Liver (tissue), 9 donors: ENCODE data around the gene OR52I1. TPM values are rescaled to one million over a fixed set of nuclear protein-coding genes. Genes with fewer than 3 reads are reported as not detected.

Experiments
- DNase-seq: peaks from one replicate; pipeline ENCODE4 v3.0.0-alpha.2; 2017; ENCODE audit warnings: low spot score
- H3K27ac ChIP-seq, 2 donors: one replicate each; pipeline ENCODE4 v1.7.0; 2013; ENCODE audit warnings: inconsistent platforms in 2 of 2, low read length in 2 of 2, control low read depth in 1 of 2, low read depth in 1 of 2, mild to moderate bottlenecking in 1 of 2
- H3K27me3 ChIP-seq, 4 donors: one replicate each; pipeline versions ENCODE4 v1.6.1 to v1.7.0; 2013; ENCODE audit warnings: low read length in 3 of 4, inconsistent platforms in 1 of 4, mild to moderate bottlenecking in 1 of 4, moderate library complexity in 1 of 4; ENCODE audit not compliant: control insufficient read depth in 4 of 4, insufficient read depth in 4 of 4
- H3K36me3 ChIP-seq, 4 donors: one replicate each; pipeline versions ENCODE4 v1.6.1 to v1.7.0; 2013; ENCODE audit warnings: low read length in 3 of 4, mild to moderate bottlenecking in 3 of 4, low read depth in 1 of 4, moderate library complexity in 1 of 4; ENCODE audit not compliant: control insufficient read depth in 4 of 4, insufficient read depth in 3 of 4
- H3K4me1 ChIP-seq, 4 donors: one replicate each; pipeline versions ENCODE4 v1.6.1 to v1.7.0; 2013; ENCODE audit warnings: low read length in 3 of 4, mild to moderate bottlenecking in 3 of 4, moderate library complexity in 1 of 4; ENCODE audit not compliant: control insufficient read depth in 4 of 4, insufficient read depth in 4 of 4
- H3K4me3 ChIP-seq, 3 donors: one replicate each; pipeline versions ENCODE4 v1.6.1 to v1.7.0; 2013; ENCODE audit warnings: low read length in 3 of 3, control low read depth in 1 of 3, low read depth in 1 of 3, mild to moderate bottlenecking in 1 of 3
- H3K9ac ChIP-seq, 2 donors: one replicate each; pipeline ENCODE4 v1.7.0; 2013; ENCODE audit warnings: low read length in 2 of 2, mild to moderate bottlenecking in 2 of 2, moderate library complexity in 2 of 2, control low read depth in 1 of 2, low read depth in 1 of 2
- H3K9me3 ChIP-seq, 4 donors: one replicate each; pipeline versions ENCODE4 v1.6.1 to v1.7.0; 2013; ENCODE audit warnings: low read length in 3 of 4; ENCODE audit not compliant: control insufficient read depth in 4 of 4
- EGR1 ChIP-seq, 2 donors: IDR thresholded peaks; 2 replicates each; pipeline ENCODE4 v1.6.1; 2016 to 2018; ENCODE audit warnings: antibody characterized with exemption in 2 of 2, low read depth in 2 of 2
- FOXA1 ChIP-seq: IDR thresholded peaks from 2 replicates; pipeline ENCODE4 v1.6.1; 2016; ENCODE audit warnings: antibody characterized with exemption
- FOXA2 ChIP-seq: IDR thresholded peaks from 2 replicates; pipeline ENCODE4 v1.6.1; 2016; ENCODE audit warnings: antibody characterized with exemption
- GABPA ChIP-seq, 2 donors: IDR thresholded peaks in 1 of 2; conservative IDR thresholded peaks in 1 of 2; 2 replicates each; pipeline ENCODE4 v1.6.1; 2016; ENCODE audit warnings: antibody characterized with exemption in 2 of 2, mild to moderate bottlenecking in 1 of 2, moderate library complexity in 1 of 2
- HNF4A ChIP-seq, 2 donors: conservative IDR thresholded peaks; 2 replicates each; pipeline ENCODE4 v1.6.1; 2016; ENCODE audit warnings: antibody characterized with exemption in 2 of 2, mild to moderate bottlenecking in 2 of 2
- HNF4G ChIP-seq: IDR thresholded peaks from 2 replicates; pipeline ENCODE4 v1.6.1; 2016; ENCODE audit warnings: antibody characterized with exemption
- JUND ChIP-seq, 2 donors: IDR thresholded peaks; 2 replicates each; pipeline ENCODE4 v1.6.1; 2016; ENCODE audit warnings: antibody characterized with exemption in 2 of 2
- NR2F2 ChIP-seq: IDR thresholded peaks from 2 replicates; pipeline ENCODE4 v1.6.1; 2016; ENCODE audit warnings: antibody characterized with exemption
- RAD21 ChIP-seq, 2 donors: IDR thresholded peaks; 2 replicates each; pipeline ENCODE4 v1.6.1; 2016; ENCODE audit warnings: antibody characterized with exemption in 2 of 2, mild to moderate bottlenecking in 2 of 2
- RXRA ChIP-seq, 2 donors: IDR thresholded peaks; 2 replicates each; pipeline ENCODE4 v1.6.1; 2017 to 2018; ENCODE audit warnings: antibody characterized with exemption in 2 of 2, mild to moderate bottlenecking in 1 of 2
- SP1 ChIP-seq: IDR thresholded peaks from 2 replicates; pipeline ENCODE4 v1.6.1; 2018; ENCODE audit warnings: antibody characterized with exemption, mild to moderate bottlenecking
- TAF1 ChIP-seq: conservative IDR thresholded peaks from 2 replicates; pipeline ENCODE4 v1.6.1; 2016; ENCODE audit warnings: antibody characterized with exemption, mild to moderate bottlenecking
- YY1 ChIP-seq: IDR thresholded peaks from 2 replicates; pipeline ENCODE4 v1.6.1; 2016; ENCODE audit warnings: antibody characterized with exemption, mild to moderate bottlenecking
- WGBS: extraction: QIAGEN DNeasy Blood & Tissue Kit; methylation state at CpG from one replicate; pipeline ENCODE4 v1.1.7; 2013; 5-methylcytosine and 5-hydroxymethylcytosine counted together
- polyA plus RNA-seq, 2 donors: library from polyadenylated mRNA; stranded (reverse) in 1 of 2; unstranded in 1 of 2; fragments of 200-250 nt in 1 of 2; fragments of >200 nt in 1 of 2; fragmentation: Nextera tagmentation in 1 of 2; extraction: Ambion mirVana in 1 of 2; gene quantifications; one replicate each; pipeline versions ENCODE4 v1.2.1 to v1.2.3, GENCODE V29; 2013 to 2015
- total RNA-seq, 2 donors: library from RNA; depleted of rRNA; stranded (reverse); fragments of >200 nt; gene quantifications; one replicate each; pipeline ENCODE4 v1.2.3, GENCODE V29; 2014
- TF ChIP-seq, protein P1 (sequence below): IDR thresholded peaks from 2 replicates; pipeline ENCODE4 v1.6.1; 2016; ENCODE audit warnings: antibody characterized with exemption, mild to moderate bottlenecking
- TF ChIP-seq, protein P2 (sequence below): IDR thresholded peaks from 2 replicates; pipeline ENCODE4 v1.6.1; 2016; ENCODE audit warnings: antibody characterized with exemption
- TF ChIP-seq, protein P3 (sequence below): IDR thresholded peaks from 2 replicates; pipeline ENCODE4 v1.6.1; 2016; ENCODE audit warnings: antibody characterized with exemption
- TF ChIP-seq, protein P4 (sequence below): IDR thresholded peaks from 2 replicates; pipeline ENCODE4 v1.6.1; 2016; ENCODE audit warnings: antibody characterized with exemption
- TF ChIP-seq, protein P5 (sequence below): fragments of 150-350 bp; IDR thresholded peaks from 2 replicates; pipeline ENCODE4 v1.5.1; 2017; ENCODE audit warnings: improper control_type of control experiment, low read depth, low read length; ENCODE audit not compliant: missing input control
- donor health status: healthy.
- donor health status: healthy.
- donor health status: healthy.
- donor health status: healthy.
- donor health status: healthy.

The OR52I1 gene
- total and polyA plus RNA-seq, 4 donors: not detected

DNA sequence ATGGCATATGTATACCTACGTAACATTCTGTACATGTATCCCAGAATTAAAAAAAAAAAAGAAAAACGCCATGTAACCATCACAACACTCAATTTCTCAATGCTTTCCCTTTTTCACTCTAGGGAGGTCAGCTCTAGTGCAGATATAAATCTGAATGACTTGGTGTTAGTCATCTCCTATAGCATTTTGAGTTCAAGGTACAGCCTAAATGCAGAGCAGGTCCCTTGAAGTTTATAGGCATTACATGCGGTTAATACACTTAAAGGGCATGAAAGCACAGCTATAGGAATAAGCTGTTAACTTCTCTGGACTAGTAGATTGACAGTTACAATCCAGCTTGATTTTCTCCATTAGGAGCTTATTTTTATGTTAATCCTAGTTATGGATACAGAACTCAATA is 28.5 kb upstream of the OR52I1 start:
- Histone ChIP-seq H3K4me1 (no peaks in the 10 kb centered on the region), H3K27ac (no peak overlapping the region), H3K4me3 (no peak overlapping the region), H3K36me3 (no peaks in the 10 kb centered on the region), H3K27me3 (no peaks in the 10 kb centered on the region), H3K9me3 (peaks cover 0 to 3% (median 1%) of the 10 kb centered on the region in 4 donors), H3K9ac (no peak overlapping the region)
- 84% methylated on average over 3 of the region's 3 CpGs for WGBS
- no peak for DNase-seq
- TF ChIP-seq TAF1: no peak
- no peak for TF ChIP-seq HNF4A (conservative IDR thresholded peaks at IDR 0.05)
- no peak for TF ChIP-seq SP1
- TF ChIP-seq, protein P1, sequence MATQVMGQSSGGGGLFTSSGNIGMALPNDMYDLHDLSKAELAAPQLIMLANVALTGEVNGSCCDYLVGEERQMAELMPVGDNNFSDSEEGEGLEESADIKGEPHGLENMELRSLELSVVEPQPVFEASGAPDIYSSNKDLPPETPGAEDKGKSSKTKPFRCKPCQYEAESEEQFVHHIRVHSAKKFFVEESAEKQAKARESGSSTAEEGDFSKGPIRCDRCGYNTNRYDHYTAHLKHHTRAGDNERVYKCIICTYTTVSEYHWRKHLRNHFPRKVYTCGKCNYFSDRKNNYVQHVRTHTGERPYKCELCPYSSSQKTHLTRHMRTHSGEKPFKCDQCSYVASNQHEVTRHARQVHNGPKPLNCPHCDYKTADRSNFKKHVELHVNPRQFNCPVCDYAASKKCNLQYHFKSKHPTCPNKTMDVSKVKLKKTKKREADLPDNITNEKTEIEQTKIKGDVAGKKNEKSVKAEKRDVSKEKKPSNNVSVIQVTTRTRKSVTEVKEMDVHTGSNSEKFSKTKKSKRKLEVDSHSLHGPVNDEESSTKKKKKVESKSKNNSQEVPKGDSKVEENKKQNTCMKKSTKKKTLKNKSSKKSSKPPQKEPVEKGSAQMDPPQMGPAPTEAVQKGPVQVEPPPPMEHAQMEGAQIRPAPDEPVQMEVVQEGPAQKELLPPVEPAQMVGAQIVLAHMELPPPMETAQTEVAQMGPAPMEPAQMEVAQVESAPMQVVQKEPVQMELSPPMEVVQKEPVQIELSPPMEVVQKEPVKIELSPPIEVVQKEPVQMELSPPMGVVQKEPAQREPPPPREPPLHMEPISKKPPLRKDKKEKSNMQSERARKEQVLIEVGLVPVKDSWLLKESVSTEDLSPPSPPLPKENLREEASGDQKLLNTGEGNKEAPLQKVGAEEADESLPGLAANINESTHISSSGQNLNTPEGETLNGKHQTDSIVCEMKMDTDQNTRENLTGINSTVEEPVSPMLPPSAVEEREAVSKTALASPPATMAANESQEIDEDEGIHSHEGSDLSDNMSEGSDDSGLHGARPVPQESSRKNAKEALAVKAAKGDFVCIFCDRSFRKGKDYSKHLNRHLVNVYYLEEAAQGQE: no peak
- no peak for TF ChIP-seq YY1
- TF ChIP-seq RAD21 (IDR thresholded peaks at IDR 0.05): no peak
- TF ChIP-seq HNF4G: no peak
- TF ChIP-seq, protein P2, sequence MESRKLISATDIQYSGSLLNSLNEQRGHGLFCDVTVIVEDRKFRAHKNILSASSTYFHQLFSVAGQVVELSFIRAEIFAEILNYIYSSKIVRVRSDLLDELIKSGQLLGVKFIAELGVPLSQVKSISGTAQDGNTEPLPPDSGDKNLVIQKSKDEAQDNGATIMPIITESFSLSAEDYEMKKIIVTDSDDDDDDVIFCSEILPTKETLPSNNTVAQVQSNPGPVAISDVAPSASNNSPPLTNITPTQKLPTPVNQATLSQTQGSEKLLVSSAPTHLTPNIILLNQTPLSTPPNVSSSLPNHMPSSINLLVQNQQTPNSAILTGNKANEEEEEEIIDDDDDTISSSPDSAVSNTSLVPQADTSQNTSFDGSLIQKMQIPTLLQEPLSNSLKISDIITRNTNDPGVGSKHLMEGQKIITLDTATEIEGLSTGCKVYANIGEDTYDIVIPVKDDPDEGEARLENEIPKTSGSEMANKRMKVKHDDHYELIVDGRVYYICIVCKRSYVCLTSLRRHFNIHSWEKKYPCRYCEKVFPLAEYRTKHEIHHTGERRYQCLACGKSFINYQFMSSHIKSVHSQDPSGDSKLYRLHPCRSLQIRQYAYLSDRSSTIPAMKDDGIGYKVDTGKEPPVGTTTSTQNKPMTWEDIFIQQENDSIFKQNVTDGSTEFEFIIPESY: no peak
- no peak for TF ChIP-seq NR2F2
- TF ChIP-seq, protein P3, sequence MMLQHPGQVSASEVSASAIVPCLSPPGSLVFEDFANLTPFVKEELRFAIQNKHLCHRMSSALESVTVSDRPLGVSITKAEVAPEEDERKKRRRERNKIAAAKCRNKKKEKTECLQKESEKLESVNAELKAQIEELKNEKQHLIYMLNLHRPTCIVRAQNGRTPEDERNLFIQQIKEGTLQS: no peak

DNA sequence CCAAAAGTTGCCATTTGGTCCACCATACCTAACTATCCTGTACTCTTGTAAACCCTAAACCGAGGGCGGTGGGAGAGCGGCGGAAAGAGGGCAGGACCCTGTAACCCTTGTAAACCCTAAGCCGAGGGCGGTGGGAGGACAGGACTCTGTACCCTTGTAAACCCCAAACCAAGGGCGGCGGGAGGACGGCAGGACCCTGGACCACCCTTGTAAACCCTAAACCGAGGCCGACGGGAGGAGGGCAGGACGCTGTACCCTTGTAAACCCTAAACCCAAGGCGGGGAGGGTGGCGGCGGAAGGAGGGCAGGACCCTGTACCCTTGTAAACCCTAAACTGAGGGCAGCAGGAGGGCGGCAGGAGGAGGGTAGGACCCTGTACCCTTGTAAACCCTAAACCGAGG is 24.8 kb upstream of the OR52I1 start:
- no peak overlapping the region for H3K4me3 ChIP-seq
- no peak for DNase-seq
- TF ChIP-seq, protein P2: no peak
- TF ChIP-seq, protein P1: no peak
- TF ChIP-seq, protein P4, sequence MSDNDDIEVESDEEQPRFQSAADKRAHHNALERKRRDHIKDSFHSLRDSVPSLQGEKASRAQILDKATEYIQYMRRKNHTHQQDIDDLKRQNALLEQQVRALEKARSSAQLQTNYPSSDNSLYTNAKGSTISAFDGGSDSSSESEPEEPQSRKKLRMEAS: no peak
- TF ChIP-seq SP1 (no peak), YY1 (no peak), EGR1 (IDR thresholded peaks at IDR 0.05; ENCODE audit: low read depth in 2 of 2) (no peak), TAF1 (no peak), FOXA1 (no peak), RXRA (IDR thresholded peaks at IDR 0.05) (no peak), HNF4A (conservative IDR thresholded peaks at IDR 0.05) (no peak), GABPA (IDR thresholded peaks at IDR 0.05 in 1 of 2, conservative IDR thresholded peaks at IDR 0.05 in 1 of 2) (no peak), FOXA2 (no peak), NR2F2 (no peak), RAD21 (IDR thresholded peaks at IDR 0.05) (no peak), HNF4G (no peak), JUND (IDR thresholded peaks at IDR 0.05) (no peak)
- TF ChIP-seq, protein P5, sequence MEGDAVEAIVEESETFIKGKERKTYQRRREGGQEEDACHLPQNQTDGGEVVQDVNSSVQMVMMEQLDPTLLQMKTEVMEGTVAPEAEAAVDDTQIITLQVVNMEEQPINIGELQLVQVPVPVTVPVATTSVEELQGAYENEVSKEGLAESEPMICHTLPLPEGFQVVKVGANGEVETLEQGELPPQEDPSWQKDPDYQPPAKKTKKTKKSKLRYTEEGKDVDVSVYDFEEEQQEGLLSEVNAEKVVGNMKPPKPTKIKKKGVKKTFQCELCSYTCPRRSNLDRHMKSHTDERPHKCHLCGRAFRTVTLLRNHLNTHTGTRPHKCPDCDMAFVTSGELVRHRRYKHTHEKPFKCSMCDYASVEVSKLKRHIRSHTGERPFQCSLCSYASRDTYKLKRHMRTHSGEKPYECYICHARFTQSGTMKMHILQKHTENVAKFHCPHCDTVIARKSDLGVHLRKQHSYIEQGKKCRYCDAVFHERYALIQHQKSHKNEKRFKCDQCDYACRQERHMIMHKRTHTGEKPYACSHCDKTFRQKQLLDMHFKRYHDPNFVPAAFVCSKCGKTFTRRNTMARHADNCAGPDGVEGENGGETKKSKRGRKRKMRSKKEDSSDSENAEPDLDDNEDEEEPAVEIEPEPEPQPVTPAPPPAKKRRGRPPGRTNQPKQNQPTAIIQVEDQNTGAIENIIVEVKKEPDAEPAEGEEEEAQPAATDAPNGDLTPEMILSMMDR: no peak
- TF ChIP-seq, protein P3: no peak

More for the DNA sequence above, 24.8 kb upstream of the OR52I1 start:
- no peaks in the 10 kb centered on the region for H3K4me1 ChIP-seq
- H3K9ac ChIP-seq: no peak overlapping the region
- H3K36me3 ChIP-seq: no peaks in the 10 kb centered on the region
- H3K27ac ChIP-seq: no peak overlapping the region
- peaks cover 0 to 3% (median 1%) of the 10 kb centered on the region in 4 donors for H3K9me3 ChIP-seq
- no peaks in the 10 kb centered on the region for H3K27me3 ChIP-seq
- 89% methylated on average over 18 of the region's 18 CpGs for WGBS
